Osteocyte (in vitro differentiated cells): Measurements from ENCODE around the gene BIRC7. TPM values are rescaled to one million over a fixed set of nuclear protein-coding genes. Genes with fewer than 3 reads are reported as not detected.
A peak's percentile ranks its signal among the peaks of the same experiment; 100 is the strongest.

ENCODE experiments used
- DNase-seq: peaks from one replicate; pipeline ENCODE4 v3.0.0; 2021; ENCODE audit warnings: mixed read lengths; ENCODE audit not compliant: unreplicated experiment; ENCODE audit errors: extremely low spot score
- H3K27ac Mint-ChIP-seq: one replicate; pipeline ENCODE4 v1.8.0; 2021; ENCODE audit warnings: mild to moderate bottlenecking, mixed read lengths; ENCODE audit not compliant: unreplicated experiment
- H3K27me3 Mint-ChIP-seq: one replicate; pipeline ENCODE4 v1.8.0; 2021; ENCODE audit warnings: mixed read lengths; ENCODE audit not compliant: unreplicated experiment
- H3K36me3 Mint-ChIP-seq: one replicate; pipeline ENCODE4 v1.8.0; 2021; ENCODE audit warnings: mixed read lengths; ENCODE audit not compliant: unreplicated experiment
- H3K4me1 Mint-ChIP-seq: one replicate; pipeline ENCODE4 v1.8.0; 2021; ENCODE audit warnings: mixed read lengths; ENCODE audit not compliant: unreplicated experiment
- H3K4me3 Mint-ChIP-seq: one replicate; pipeline ENCODE4 v1.8.0; 2021; ENCODE audit warnings: mild to moderate bottlenecking, moderate library complexity, mixed read lengths; ENCODE audit not compliant: unreplicated experiment
- H3K9me3 Mint-ChIP-seq: one replicate; pipeline ENCODE4 v1.8.0; 2021; ENCODE audit warnings: mixed read lengths; ENCODE audit not compliant: unreplicated experiment
- CTCF ChIP-seq: fragments of 200-600 bp; sonication (generic); IDR thresholded peaks from 2 replicates; pipeline ENCODE4 v1.5.0; 2021; ENCODE audit warnings: antibody characterized with exemption, mild to moderate bottlenecking, moderate library complexity
- total RNA-seq: library from RNA; stranded (reverse); gene quantifications from 2 replicates; pipeline ENCODE4 v1.2.1, GENCODE V29; 2021

BIRC7 gene
- total RNA-seq, 1 donor from 2014 or later, result not detected

GRCh38 chr20:63222541-63222940 is 13.2 kb upstream of the BIRC7 start:
- no peaks in the 10 kb centered on the region for H3K36me3 Mint-ChIP-seq

GRCh38 chr20:63223121-63223825 is 12.4 kb upstream of the BIRC7 start:
- no peak for DNase-seq
- H3K27ac Mint-ChIP-seq, result no peak overlapping the region
- peaks cover 22% of the 10 kb centered on the region for H3K4me1 Mint-ChIP-seq
- H3K9me3 Mint-ChIP-seq, result no peaks in the 10 kb centered on the region
- peaks cover 9% of the 10 kb centered on the region for H3K27me3 Mint-ChIP-seq
- no peaks in the 10 kb centered on the region for H3K36me3 Mint-ChIP-seq
- TF ChIP-seq CTCF, result peak; percentile 86
- H3K4me3 Mint-ChIP-seq, result no peak overlapping the region

More at GRCh38 chr20:63222541-63222940, 13.2 kb upstream of the BIRC7 start:
- Mint-ChIP-seq H3K27me3 (peaks cover 9% of the 10 kb centered on the region), H3K27ac (no peak overlapping the region), H3K4me3 (no peak overlapping the region), H3K9me3 (no peaks in the 10 kb centered on the region), H3K4me1 (peaks cover 22% of the 10 kb centered on the region)
- no peak for DNase-seq
- TF ChIP-seq CTCF, result no peak

GRCh38 chr20:63223826-63224207 is 11.9 kb upstream of the BIRC7 start:
- Mint-ChIP-seq H3K27ac (no peak overlapping the region), H3K4me1 (peaks cover 22% of the 10 kb centered on the region), H3K36me3 (no peaks in the 10 kb centered on the region), H3K9me3 (no peaks in the 10 kb centered on the region), H3K4me3 (no peak overlapping the region), H3K27me3 (peaks cover 9% of the 10 kb centered on the region)
- no peak for DNase-seq
- no peak for TF ChIP-seq CTCF

- Mint-ChIP-seq H3K4me3 (no peak overlapping the region), H3K9me3 (no peaks in the 10 kb centered on the region), H3K27ac (peak overlapping the region; percentile 38), H3K27me3 (peaks cover 9% of the 10 kb centered on the region), H3K36me3 (no peaks in the 10 kb centered on the region), H3K4me1 (peaks cover 22% of the 10 kb centered on the region)
- TF ChIP-seq CTCF, result peak; percentile 38
- no peak for DNase-seq
Measured at GRCh38 chr20:63224412-63225081, 11.2 kb upstream of the BIRC7 start.

GRCh38 chr20:63225082-63225454 is 10.6 kb upstream of the BIRC7 start:
- Mint-ChIP-seq H3K4me3 (no peak overlapping the region), H3K27ac (peak overlapping the region; percentile 38), H3K36me3 (no peaks in the 10 kb centered on the region), H3K4me1 (peaks cover 22% of the 10 kb centered on the region), H3K9me3 (no peaks in the 10 kb centered on the region), H3K27me3 (peaks cover 8% of the 10 kb centered on the region)
- DNase-seq, result no peak
- no peak for TF ChIP-seq CTCF
